Smooth muscle cell (in vitro differentiated cells): Measurements from ENCODE around the gene HOTAIR. TPM values are rescaled to one million over a fixed set of nuclear protein-coding genes. Genes with fewer than 3 reads are reported as not detected.

Source experiments
- DNase-seq: peaks from one replicate; lab custom pipeline; 2025; ENCODE audit not compliant: unreplicated experiment; lab: John Stamatoyannopoulos, UW
- H2AFZ ChIP-seq: fragments of 200-600 bp; sonication (generic); 2 replicates; pipeline ENCODE4 v1.6.0; 2016; ENCODE audit warnings: antibody characterized with exemption, low read depth, mild to moderate bottlenecking
- H3F3A ChIP-seq: fragments of 200-600 bp; sonication (generic); 2 replicates; pipeline ENCODE4 v1.6.0; 2017; ENCODE audit warnings: antibody characterized with exemption, low read depth
- H3K27ac ChIP-seq: fragments of 200-600 bp; sonication (generic); 2 replicates; pipeline ENCODE4 v1.5.1; 2016; ENCODE audit warnings: low read depth, mild to moderate bottlenecking
- H3K27me3 ChIP-seq: fragments of 200-600 bp; sonication (generic); 2 replicates; pipeline ENCODE4 v1.6.1; 2016; ENCODE audit warnings: low read depth, mild to moderate bottlenecking
- H3K36me3 ChIP-seq: fragments of 200-600 bp; sonication (generic); 2 replicates; pipeline ENCODE4 v1.5.1; 2016; ENCODE audit warnings: low read depth
- H3K4me1 ChIP-seq: fragments of 200-600 bp; sonication (generic); 2 replicates; pipeline ENCODE4 v1.5.1; 2016; ENCODE audit warnings: low read depth
- H3K4me2 ChIP-seq: fragments of 200-600 bp; sonication (generic); 2 replicates; pipeline ENCODE4 v1.6.0; 2016; ENCODE audit warnings: mild to moderate bottlenecking
- H3K4me3 ChIP-seq: fragments of 200-600 bp; sonication (generic); 2 replicates; pipeline ENCODE4 v1.5.1; 2016; ENCODE audit warnings: mild to moderate bottlenecking
- H3K79me2 ChIP-seq: fragments of 200-600 bp; sonication (generic); 2 replicates; pipeline ENCODE4 v1.6.0; 2016; ENCODE audit warnings: low read depth, mild to moderate bottlenecking
- H3K9ac ChIP-seq: fragments of 200-600 bp; sonication (generic); 2 replicates; pipeline ENCODE4 v1.6.0; 2016; ENCODE audit warnings: low read depth
- H3K9me3 ChIP-seq: fragments of 200-600 bp; sonication (generic); replicated peaks from 2 replicates; pipeline ENCODE4 v1.5.1; 2016; ENCODE audit warnings: low read depth
- H4K20me1 ChIP-seq: fragments of 200-600 bp; sonication (generic); 2 replicates; pipeline ENCODE4 v1.6.0; 2016; ENCODE audit warnings: low read depth
- WGBS: methylation state at CpG from one replicate; pipeline ENCODE4 v1.1.7; 2016; ENCODE audit warnings: low lambda C conversion rate; 5-methylcytosine and 5-hydroxymethylcytosine counted together
- polyA plus RNA-seq: library from polyadenylated mRNA; unstranded; fragments of >200 nt; fragmentation: Nextera tagmentation; extraction: Ambion mirVana; gene quantifications from 2 replicates; pipeline ENCODE4 v1.2.1, GENCODE V29; 2016
- total RNA-seq: library from RNA; depleted of rRNA; stranded (reverse); fragments of >200 nt; gene quantifications from 2 replicates; pipeline ENCODE4 v1.2.3, GENCODE V29; 2014
- TF ChIP-seq, protein P1 (sequence below): fragments of 200-600 bp; sonication (generic); IDR thresholded peaks from 2 replicates; pipeline ENCODE4 v1.5.1; 2017; ENCODE audit warnings: borderline replicate concordance, mild to moderate bottlenecking, antibody characterized with exemption; ENCODE audit not compliant: insufficient read depth, poor library complexity, severe bottlenecking

Gene HOTAIR
- total and polyA plus RNA-seq, 2 experiments from 2014 or later = 0.43 TPM; not detected in 1

DNA sequence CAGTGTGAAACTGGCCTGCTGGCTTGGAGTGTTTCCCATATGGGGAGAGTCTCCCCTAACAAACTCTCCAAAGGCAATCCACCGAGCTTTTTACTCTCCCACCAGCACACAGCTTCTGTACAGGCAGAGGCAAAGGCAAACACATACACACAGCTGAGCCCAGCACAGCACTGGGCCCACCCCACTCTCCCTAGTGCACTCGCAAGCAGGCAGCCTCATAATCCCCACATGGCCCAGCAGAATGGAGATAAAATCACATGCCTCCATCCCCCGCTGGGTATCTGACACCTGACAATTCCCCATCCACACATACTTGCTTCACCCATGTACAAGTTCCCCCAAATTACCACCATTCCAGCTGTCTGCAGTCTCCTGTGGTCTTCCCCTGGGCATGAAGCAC, 16.6 kb downstream of the HOTAIR start:
- Histone ChIP-seq H3K79me2 (no peaks in the 10 kb centered on the region), H3K9ac (no peak overlapping the region), H4K20me1 (no peaks in the 10 kb centered on the region), H2AFZ (no peak overlapping the region), H3K27me3 (peaks cover 100% of the 10 kb centered on the region), H3F3A (peaks cover 4% of the 10 kb centered on the region), H3K27ac (no peak overlapping the region), H3K4me1 (no peaks in the 10 kb centered on the region), H3K36me3 (no peaks in the 10 kb centered on the region), H3K9me3 (no peaks in the 10 kb centered on the region), H3K4me3 (no peak overlapping the region), H3K4me2 (no peak overlapping the region)
- TF ChIP-seq, protein P1, sequence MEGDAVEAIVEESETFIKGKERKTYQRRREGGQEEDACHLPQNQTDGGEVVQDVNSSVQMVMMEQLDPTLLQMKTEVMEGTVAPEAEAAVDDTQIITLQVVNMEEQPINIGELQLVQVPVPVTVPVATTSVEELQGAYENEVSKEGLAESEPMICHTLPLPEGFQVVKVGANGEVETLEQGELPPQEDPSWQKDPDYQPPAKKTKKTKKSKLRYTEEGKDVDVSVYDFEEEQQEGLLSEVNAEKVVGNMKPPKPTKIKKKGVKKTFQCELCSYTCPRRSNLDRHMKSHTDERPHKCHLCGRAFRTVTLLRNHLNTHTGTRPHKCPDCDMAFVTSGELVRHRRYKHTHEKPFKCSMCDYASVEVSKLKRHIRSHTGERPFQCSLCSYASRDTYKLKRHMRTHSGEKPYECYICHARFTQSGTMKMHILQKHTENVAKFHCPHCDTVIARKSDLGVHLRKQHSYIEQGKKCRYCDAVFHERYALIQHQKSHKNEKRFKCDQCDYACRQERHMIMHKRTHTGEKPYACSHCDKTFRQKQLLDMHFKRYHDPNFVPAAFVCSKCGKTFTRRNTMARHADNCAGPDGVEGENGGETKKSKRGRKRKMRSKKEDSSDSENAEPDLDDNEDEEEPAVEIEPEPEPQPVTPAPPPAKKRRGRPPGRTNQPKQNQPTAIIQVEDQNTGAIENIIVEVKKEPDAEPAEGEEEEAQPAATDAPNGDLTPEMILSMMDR = no peak
- no peak for DNase-seq
- WGBS = 19% methylated on average over 3 of the region's 3 CpGs

DNA sequence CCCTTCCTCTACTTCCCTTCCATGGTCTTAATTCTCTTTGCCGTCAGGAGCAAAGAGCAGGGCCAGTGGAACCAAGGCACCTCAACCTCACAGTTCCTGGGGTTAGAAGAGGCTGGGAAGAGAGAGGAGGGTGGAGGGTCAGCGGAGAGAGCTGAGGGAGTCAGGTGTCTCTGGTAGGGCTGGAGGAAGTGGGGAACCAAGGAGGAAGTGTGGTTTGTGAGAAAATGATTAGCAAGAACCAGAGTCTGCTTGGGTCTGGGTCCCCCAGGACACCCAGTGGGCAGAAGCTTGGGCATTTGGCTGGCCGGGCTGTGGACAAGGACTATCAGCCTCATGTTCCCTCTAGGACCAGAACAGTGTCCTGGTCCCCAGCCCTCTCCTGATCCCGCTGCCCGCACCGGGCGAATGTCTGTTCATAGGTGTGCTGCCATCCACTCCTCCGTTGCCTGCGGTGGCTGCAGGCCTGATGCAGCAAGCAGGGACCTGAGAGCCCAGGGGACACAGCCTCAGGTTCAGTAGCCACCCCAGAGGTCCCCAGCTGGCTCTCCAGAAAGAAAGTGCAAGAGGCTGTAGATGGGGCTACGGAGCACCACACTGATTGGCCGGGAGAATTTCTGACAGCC, 17.7 kb downstream of the HOTAIR start:
- DNase-seq = no peak
- WGBS = 49% methylated on average over 11 of the region's 11 CpGs
- peaks cover 100% of the 10 kb centered on the region for H3K27me3 ChIP-seq

DNA sequence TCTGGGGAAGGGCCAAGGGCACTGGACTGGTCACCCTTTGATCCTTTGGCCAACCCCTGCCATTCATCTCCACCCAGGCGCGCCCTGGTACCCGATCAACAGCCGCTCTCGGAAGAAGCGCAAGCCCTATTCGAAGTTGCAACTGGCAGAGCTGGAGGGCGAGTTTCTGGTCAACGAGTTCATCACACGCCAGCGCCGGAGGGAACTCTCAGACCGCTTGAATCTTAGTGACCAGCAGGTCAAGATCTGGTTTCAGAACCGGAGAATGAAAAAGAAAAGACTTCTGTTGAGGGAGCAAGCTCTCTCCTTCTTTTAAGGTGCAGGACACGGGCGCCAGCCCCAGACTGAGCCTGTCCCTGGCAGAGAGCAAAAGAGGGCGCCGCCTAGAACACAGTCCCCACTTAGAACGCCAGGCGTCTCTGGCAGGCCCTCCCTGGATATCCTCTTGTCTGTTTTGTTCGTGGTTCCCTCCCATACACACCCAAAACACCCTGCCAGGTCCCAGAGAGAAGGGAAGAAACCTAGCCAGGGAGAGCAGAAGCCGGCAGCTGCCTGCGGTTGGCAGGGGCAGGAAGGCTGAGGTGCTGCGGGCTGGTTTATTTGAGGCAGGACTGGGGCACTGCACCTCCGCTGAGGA, 18.4 kb downstream of the HOTAIR start:
- Histone ChIP-seq H3K79me2 (no peaks in the 10 kb centered on the region), H3K4me2 (no peak overlapping the region), H3K4me1 (no peaks in the 10 kb centered on the region), H4K20me1 (no peaks in the 10 kb centered on the region), H3K9me3 (no peaks in the 10 kb centered on the region), H3K36me3 (no peaks in the 10 kb centered on the region), H3K4me3 (no peak overlapping the region), H3F3A (peaks cover 4% of the 10 kb centered on the region), H2AFZ (no peak overlapping the region), H3K27me3 (peaks cover 100% of the 10 kb centered on the region), H3K27ac (no peak overlapping the region), H3K9ac (no peak overlapping the region)
- 21% methylated on average over 25 of the region's 25 CpGs for WGBS
- TF ChIP-seq, protein P1 = no peak
- no peak for DNase-seq

More for the DNA sequence above, 17.7 kb downstream of the HOTAIR start:
- no peak overlapping the region for H3K9ac ChIP-seq
- no peaks in the 10 kb centered on the region for H4K20me1 ChIP-seq
- H3F3A ChIP-seq = peaks cover 4% of the 10 kb centered on the region
- no peaks in the 10 kb centered on the region for H3K4me1 ChIP-seq
- H3K9me3 ChIP-seq = no peaks in the 10 kb centered on the region
- no peaks in the 10 kb centered on the region for H3K79me2 ChIP-seq
- no peak overlapping the region for H3K27ac ChIP-seq
- no peak overlapping the region for H3K4me3 ChIP-seq
- H2AFZ ChIP-seq = no peak overlapping the region
- TF ChIP-seq, protein P1 = no peak
- no peak overlapping the region for H3K4me2 ChIP-seq
- no peaks in the 10 kb centered on the region for H3K36me3 ChIP-seq
